DMS153 treated with DMSO at 0.1 percent for 48 hours (cell line): ENCODE measurements around the gene TMEM168.
"Not testable (repeated sequence)": the region's sequence is repeated elsewhere in the genome, so short reads cannot be mapped to it uniquely, and the experiment has no call there.

Experiments used
- DNase-seq: peaks from one replicate; lab custom pipeline; 2025; ENCODE audit not compliant: unreplicated experiment; lab: John Stamatoyannopoulos, UW

The TMEM168 gene

GRCh38 chr7:112781110-112781509 is 9.1 kb downstream of the TMEM168 start:
- DNase-seq = no peak

DNA sequence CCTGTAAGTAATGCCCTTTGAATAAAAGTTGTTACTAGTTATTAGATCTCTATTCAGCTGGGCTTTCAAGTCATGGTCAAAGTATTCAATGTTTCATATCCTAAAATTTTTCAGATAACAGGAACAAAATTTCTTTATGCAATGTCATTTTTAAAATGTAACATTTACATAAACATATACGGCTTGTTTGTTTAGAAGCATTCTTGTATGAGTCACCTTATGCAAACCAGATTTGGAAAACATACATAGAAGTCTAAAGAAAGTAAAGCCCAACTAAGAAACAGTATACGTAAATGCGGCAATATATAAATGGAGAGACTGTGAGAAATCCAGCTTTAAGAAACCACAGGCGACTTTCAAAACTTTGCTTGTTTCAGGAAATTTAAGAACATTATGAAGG is 10.5 kb downstream of the TMEM168 start:
- no peak for DNase-seq

GRCh38 chr7:112777406-112777805 is 12.8 kb downstream of the TMEM168 start:
- DNase-seq = no peak

GRCh38 chr7:112771166-112771565 is 19.0 kb downstream of the TMEM168 start:
- DNase-seq = no peak

DNA sequence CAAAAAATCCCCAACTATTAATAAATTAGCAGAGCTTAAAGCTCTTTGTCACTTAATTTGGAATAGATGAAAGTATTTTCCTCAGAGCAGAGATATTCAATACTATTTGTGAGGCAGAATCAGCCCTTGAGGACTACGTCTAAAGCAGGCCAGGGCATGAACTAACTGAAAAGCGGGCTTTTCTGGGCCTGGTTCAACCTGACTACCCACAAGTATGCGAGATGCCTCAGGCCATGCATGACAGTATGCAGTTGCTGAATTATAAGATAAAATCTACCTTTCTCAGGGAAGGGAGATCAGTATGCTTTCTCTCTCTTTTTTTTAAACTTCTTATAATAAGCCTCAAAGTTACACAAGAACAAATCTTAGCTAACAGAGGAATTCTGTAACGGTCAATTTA is 20.1 kb downstream of the TMEM168 start:
- no peak for DNase-seq

DNA sequence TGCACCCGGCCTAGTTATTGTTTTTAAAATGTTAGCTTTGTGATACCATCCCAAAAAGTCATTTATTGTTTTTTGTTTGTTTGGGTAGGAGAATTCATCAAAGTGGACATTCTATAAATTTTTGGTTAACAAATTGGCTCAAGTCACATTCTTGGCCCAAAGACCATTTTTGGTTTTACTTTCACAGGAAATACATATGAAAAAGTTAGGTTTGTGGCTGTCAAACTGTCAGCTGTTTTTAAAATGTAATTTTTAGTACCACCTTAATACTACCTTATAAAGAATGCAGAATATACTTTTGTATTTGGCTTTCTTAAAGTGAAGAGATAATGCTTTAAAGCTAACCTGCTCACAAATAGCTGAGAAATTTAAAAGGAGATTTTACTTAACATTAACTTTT is 25.1 kb downstream of the TMEM168 start:
- no peak for DNase-seq

DNA sequence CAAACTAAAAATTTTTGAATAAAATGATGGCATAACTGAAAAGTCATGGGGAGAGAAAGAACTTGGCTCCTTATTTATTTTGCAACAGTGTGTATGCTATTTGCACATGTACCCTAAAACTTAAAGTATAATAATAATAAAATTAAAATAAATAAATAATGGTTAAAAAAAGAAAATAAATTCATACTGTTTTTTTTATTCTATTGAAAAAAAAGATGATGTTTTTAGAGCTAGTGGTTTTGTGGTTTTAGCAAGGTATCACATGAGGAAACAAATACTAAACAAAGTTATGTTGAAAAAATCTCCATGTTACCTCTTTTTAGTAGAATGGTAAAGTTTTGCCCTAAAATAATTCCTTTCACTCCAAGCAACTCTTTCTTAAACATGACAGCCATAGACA is 26.2 kb downstream of the TMEM168 start:
- DNase-seq = no peak

DNA sequence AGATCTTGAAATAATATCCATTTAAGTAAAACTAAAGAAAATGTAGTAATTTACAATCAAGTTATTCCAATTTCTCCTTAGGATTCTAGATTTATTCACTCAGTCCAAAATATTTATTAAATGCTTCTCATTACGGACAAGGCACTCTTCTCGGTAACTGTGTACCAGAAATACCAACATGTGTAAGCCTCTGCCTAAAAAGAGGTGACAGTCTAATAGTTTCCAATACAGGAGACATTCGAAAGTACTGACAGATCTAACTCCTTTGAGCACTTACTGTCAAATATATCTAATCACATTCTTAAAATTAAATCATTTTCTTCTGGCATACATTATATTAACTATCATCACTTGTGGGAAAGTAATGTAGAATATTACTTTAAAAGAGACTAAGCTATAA is 26.9 kb downstream of the TMEM168 start:
- no peak for DNase-seq

- no peak for DNase-seq
Observed at GRCh38 chr7:112759905-112760304, 30.3 kb downstream of the TMEM168 start.

- no peak for DNase-seq
Observed at GRCh38 chr7:112757337-112757736, 32.9 kb downstream of the TMEM168 start.

GRCh38 chr7:112753298-112753697 is 36.9 kb downstream of the TMEM168 start:
- no peak for DNase-seq

DNA sequence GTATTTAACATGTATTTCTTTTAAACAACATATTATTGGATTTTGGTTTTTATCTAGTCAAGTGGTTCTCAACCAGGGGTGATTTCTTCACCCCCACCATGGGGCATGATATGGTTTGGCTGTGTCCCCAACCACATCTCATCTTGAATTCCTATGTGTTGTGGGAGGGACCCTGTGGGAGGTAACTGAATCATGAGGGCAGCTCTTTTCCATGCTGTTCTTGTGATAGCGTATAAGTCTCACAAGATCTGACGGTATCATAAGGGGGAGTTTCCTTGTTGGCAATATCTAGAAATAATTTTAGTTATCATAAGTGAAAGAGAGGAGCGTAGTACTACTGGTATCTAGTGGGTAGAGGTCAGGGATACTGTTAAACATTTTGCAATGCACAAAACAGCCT is 37.6 kb downstream of the TMEM168 start:
- DNase-seq = no peak

DNA sequence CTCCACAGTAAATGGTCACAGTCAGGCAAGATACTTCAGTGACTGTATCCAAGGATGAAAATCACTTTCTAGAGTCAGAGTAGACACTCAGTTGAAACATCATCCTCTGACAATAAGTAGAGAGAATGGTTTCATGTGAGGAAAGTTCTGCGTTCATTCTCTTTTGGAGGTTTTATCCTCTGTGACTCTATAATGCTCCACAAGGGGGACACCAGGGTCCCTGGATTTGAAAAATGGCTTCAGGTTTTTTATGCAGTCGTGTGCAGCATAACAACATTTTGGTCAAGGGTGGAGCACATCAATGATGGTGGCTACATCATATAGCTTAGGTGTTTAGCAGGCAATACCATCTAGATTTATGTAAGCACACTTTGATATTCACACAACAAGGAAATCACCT is 40.4 kb downstream of the TMEM168 start:
- no peak for DNase-seq

GRCh38 chr7:112748381-112748780 is 41.8 kb downstream of the TMEM168 start:
- DNase-seq = no peak

DNA sequence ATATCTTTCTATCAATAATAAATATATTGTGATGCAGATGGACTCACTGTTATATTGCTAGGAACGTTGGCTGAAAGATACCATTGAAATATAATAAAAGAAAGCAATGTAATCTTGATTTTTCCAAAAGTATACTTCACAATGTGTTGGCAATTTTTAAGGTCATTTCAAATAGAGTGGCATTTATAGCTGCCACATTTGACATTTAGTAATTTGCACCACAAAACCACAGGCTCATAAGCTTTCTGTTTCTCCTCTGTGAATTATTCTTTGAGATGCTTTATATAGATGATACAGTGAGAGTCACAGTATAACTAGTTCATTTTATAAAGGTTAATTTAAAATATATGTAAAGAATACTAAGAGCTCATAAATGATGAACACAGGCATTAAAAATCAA is 44.6 kb downstream of the TMEM168 start:
- DNase-seq = no peak

DNA sequence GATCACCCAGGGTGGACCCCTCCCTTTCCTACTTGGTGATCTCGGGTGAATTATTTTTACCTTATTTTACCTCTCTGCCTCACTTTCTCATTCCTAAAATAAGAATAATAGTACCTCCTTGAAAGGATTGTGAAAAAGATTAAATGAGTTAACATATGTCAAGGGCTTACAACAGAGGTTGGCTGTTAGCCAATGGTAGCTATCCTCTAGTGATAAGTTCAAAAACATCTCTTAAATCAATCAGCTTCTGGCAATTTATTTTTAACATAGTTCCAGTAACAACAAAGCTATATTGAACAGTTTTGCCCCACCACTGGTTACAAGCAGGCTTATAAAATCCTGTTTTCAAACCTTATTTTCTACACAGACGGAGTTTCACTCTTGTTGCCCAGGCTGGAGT is 45.4 kb downstream of the TMEM168 start:
- DNase-seq = no peak

GRCh38 chr7:112743811-112744210 is 46.4 kb downstream of the TMEM168 start:
- no peak for DNase-seq

GRCh38 chr7:112740667-112741066 is 49.5 kb downstream of the TMEM168 start:
- DNase-seq = no peak

- no peak for DNase-seq
Observed at GRCh38 chr7:112739436-112740180, 50.6 kb downstream of the TMEM168 start.

- no peak for DNase-seq
Observed at GRCh38 chr7:112735261-112735660, 54.9 kb downstream of the TMEM168 start.

DNA sequence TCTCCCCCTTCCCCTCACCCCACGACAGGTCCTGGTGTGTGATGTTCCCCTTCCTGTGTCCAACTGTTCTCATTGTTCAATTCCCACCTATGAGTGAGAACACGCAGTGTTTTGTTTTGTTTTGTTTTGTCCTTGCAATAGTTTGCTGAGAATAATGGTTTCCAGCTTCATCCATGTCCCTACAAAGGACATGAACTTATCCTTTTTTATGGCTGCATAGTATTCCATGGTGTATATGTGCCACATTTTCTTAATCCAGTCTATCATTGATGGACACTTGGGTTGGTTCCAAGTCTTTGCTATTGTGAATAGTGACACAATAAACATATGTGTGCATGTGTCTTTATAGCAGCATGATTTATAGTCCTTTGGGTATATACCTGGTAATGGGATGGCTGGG is 58.9 kb downstream of the TMEM168 start:
- not testable (repeated sequence) for DNase-seq

- DNase-seq = no peak
Observed at GRCh38 chr7:112726076-112726475, 64.1 kb downstream of the TMEM168 start.

GRCh38 chr7:112723416-112723815 is 66.8 kb downstream of the TMEM168 start:
- DNase-seq = no peak
